K562 (cell line): Measurements from ENCODE around the gene SH3D21. TPM values are rescaled to one million over a fixed set of nuclear protein-coding genes. Genes with fewer than 3 reads are reported as not detected.
A peak's percentile ranks its signal among the peaks of the same experiment; 100 is the strongest.

Experiments
- BCOR ChIP-seq: fragments of 450-650 bp; IDR thresholded peaks from 2 replicates; pipeline ENCODE4 v1.6.1; 2016
- CHD1 ChIP-seq: fragments of 200-600 bp; sonication (generic); IDR thresholded peaks from one replicate; pipeline ENCODE4 v1.6.1; 2012; ENCODE audit warnings: mild to moderate bottlenecking, moderate library complexity, low read length, inconsistent platforms
- EWSR1 ChIP-seq: fragments of 450-650 bp; IDR thresholded peaks from 2 replicates; pipeline ENCODE4 v1.6.1; 2018; ENCODE audit warnings: borderline replicate concordance, mild to moderate bottlenecking, low read depth, moderate library complexity; ENCODE audit not compliant: partially characterized antibody
- EZH2 ChIP-seq: IDR thresholded peaks from 2 replicates; pipeline ENCODE4 v1.6.1; 2012; ENCODE audit warnings: low read depth, mild to moderate bottlenecking, inconsistent platforms, low read length, borderline replicate concordance
- NBN ChIP-seq: fragments of 450-650 bp; IDR thresholded peaks from 2 replicates; pipeline ENCODE4 v1.6.1; 2016; ENCODE audit warnings: low read depth, mild to moderate bottlenecking
- PHF20 ChIP-seq: fragments of 450-650 bp; IDR thresholded peaks from 2 replicates; pipeline ENCODE4 v1.6.1; 2018; ENCODE audit not compliant: partially characterized antibody
- polyA plus RNA-seq, 8 experiments: library from polyadenylated mRNA; depleted of rRNA in 4 of 8; stranded (reverse) in 5 of 8; unstranded in 3 of 8; fragments of >200 nt; fragmentation: Nextera tagmentation in 2 of 8; fragmentation: Illumina TruSeq in 1 of 8; extraction: Ambion mirVana in 2 of 8; extraction: Trizol in 1 of 8; gene quantifications; 2 replicates each; pipeline versions ENCODE4 v1.2.1 to v1.2.3, GENCODE V29; 2011 to 2014; ENCODE audit warnings: inconsistent platforms in 1 of 8, missing spikeins in 1 of 8
- total RNA-seq, 7 experiments: library from RNA; depleted of rRNA in 6 of 7; stranded (reverse); fragments of >200 nt in 6 of 7; fragmentation: Illumina TruSeq in 2 of 7; extraction: Trizol in 2 of 7; gene quantifications; 2 replicates each; pipeline versions ENCODE4 v1.2.1 to v1.2.3, GENCODE V29; 2011 to 2021; ENCODE audit warnings: low replicate concordance in 1 of 7
- TF ChIP-seq, protein P1 (sequence below): fragments of 450-650 bp; conservative IDR thresholded peaks from 2 replicates; pipeline ENCODE4 v1.6.1; 2016; ENCODE audit warnings: missing genetic modification characterization, low read depth, mild to moderate bottlenecking, control low read depth, missing compliant biosample characterization
- TF ChIP-seq, protein P2 (sequence below), 2 experiments: fragments of 450-650 bp; formaldehyde crosslinking in 1 of 2; IDR thresholded peaks; 2 replicates each; pipeline versions ENCODE4 v1.4.0 to v1.6.1; 2014 to 2020; ENCODE audit warnings: mild to moderate bottlenecking in 2 of 2, borderline replicate concordance in 1 of 2, low read depth in 1 of 2
- TF ChIP-seq, protein P3 (sequence below): sonication (generic); formaldehyde crosslinking; IDR thresholded peaks from 2 replicates; pipeline ENCODE4 v1.8.1; 2023; ENCODE audit warnings: mild to moderate bottlenecking, missing genetic modification reagents
- TF ChIP-seq, protein P4 (sequence below): fragments of 250-450 bp; sonication (Bioruptor Pico); IDR thresholded peaks from 2 replicates; pipeline ENCODE4 v1.8.0; 2022; ENCODE audit warnings: inconsistent platforms

SH3D21 gene
- total and polyA plus RNA-seq, 9 of the 15 experiments (the other 6 are each of a cell fraction or from before 2014, with no cell fraction given) = 0.01 to 4.7 (median 1.8) TPM

DNA sequence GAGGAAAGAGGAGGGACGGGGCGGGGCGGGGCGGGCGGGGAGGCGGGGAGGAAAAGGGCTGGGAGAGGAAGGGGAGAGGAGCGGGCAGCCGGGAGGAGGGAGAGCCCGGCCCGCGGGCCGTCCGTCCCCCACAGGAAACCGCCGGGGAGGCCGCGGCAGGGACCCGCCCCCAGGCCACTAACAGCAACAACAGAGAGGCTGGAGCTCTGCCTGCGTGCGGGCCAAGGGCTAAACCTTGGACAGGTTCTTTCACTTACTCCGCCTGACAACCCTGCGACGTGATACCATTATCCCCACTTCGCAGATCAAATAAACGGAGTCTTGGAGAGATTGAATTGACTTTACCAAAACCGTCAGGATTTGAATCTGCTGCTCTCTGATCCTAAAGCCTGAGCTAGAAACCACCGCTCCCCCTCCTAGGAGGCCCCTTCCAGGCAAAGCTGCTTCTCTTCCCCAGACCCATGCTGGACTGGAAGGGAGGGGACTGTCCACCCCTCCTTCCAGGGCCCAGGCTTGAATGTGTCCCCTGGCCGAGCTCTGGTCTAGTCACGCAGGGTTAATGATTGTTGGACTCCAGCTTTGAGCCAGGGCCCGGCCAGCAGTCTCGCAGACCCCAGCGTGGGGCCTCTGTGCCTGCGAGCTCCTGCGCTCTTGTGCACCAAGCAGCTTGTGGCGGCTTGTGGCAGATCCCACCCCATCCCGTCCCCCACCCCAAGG is 17.6 kb downstream of the SH3D21 start, which contains the start of gene EVA1B (continued):
- TF ChIP-seq, protein P1, sequence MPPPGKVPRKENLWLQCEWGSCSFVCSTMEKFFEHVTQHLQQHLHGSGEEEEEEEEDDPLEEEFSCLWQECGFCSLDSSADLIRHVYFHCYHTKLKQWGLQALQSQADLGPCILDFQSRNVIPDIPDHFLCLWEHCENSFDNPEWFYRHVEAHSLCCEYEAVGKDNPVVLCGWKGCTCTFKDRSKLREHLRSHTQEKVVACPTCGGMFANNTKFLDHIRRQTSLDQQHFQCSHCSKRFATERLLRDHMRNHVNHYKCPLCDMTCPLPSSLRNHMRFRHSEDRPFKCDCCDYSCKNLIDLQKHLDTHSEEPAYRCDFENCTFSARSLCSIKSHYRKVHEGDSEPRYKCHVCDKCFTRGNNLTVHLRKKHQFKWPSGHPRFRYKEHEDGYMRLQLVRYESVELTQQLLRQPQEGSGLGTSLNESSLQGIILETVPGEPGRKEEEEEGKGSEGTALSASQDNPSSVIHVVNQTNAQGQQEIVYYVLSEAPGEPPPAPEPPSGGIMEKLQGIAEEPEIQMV (tag) = no peak
- TF ChIP-seq BCOR = peak; percentile 99
- no peak for TF ChIP-seq EZH2
- no peak for TF ChIP-seq PHF20
- peak; percentile 52 for TF ChIP-seq NBN
- no peak for TF ChIP-seq CHD1
- no peak for TF ChIP-seq EWSR1
- TF ChIP-seq, protein P2, sequence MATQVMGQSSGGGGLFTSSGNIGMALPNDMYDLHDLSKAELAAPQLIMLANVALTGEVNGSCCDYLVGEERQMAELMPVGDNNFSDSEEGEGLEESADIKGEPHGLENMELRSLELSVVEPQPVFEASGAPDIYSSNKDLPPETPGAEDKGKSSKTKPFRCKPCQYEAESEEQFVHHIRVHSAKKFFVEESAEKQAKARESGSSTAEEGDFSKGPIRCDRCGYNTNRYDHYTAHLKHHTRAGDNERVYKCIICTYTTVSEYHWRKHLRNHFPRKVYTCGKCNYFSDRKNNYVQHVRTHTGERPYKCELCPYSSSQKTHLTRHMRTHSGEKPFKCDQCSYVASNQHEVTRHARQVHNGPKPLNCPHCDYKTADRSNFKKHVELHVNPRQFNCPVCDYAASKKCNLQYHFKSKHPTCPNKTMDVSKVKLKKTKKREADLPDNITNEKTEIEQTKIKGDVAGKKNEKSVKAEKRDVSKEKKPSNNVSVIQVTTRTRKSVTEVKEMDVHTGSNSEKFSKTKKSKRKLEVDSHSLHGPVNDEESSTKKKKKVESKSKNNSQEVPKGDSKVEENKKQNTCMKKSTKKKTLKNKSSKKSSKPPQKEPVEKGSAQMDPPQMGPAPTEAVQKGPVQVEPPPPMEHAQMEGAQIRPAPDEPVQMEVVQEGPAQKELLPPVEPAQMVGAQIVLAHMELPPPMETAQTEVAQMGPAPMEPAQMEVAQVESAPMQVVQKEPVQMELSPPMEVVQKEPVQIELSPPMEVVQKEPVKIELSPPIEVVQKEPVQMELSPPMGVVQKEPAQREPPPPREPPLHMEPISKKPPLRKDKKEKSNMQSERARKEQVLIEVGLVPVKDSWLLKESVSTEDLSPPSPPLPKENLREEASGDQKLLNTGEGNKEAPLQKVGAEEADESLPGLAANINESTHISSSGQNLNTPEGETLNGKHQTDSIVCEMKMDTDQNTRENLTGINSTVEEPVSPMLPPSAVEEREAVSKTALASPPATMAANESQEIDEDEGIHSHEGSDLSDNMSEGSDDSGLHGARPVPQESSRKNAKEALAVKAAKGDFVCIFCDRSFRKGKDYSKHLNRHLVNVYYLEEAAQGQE (IDR thresholded peaks at IDR 0.05; ENCODE audit: borderline replicate concordance) = no peak
- TF ChIP-seq, protein P2 (CRISPR knock-in tag; IDR thresholded peaks at IDR 0.05; ENCODE audit: low read depth) = 0 out of 2 replicates have a peak, but pooled peaks have one; percentile 37
- TF ChIP-seq, protein P3, sequence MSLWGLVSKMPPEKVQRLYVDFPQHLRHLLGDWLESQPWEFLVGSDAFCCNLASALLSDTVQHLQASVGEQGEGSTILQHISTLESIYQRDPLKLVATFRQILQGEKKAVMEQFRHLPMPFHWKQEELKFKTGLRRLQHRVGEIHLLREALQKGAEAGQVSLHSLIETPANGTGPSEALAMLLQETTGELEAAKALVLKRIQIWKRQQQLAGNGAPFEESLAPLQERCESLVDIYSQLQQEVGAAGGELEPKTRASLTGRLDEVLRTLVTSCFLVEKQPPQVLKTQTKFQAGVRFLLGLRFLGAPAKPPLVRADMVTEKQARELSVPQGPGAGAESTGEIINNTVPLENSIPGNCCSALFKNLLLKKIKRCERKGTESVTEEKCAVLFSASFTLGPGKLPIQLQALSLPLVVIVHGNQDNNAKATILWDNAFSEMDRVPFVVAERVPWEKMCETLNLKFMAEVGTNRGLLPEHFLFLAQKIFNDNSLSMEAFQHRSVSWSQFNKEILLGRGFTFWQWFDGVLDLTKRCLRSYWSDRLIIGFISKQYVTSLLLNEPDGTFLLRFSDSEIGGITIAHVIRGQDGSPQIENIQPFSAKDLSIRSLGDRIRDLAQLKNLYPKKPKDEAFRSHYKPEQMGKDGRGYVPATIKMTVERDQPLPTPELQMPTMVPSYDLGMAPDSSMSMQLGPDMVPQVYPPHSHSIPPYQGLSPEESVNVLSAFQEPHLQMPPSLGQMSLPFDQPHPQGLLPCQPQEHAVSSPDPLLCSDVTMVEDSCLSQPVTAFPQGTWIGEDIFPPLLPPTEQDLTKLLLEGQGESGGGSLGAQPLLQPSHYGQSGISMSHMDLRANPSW (CRISPR knock-in tag) = no peak
- TF ChIP-seq, protein P4, sequence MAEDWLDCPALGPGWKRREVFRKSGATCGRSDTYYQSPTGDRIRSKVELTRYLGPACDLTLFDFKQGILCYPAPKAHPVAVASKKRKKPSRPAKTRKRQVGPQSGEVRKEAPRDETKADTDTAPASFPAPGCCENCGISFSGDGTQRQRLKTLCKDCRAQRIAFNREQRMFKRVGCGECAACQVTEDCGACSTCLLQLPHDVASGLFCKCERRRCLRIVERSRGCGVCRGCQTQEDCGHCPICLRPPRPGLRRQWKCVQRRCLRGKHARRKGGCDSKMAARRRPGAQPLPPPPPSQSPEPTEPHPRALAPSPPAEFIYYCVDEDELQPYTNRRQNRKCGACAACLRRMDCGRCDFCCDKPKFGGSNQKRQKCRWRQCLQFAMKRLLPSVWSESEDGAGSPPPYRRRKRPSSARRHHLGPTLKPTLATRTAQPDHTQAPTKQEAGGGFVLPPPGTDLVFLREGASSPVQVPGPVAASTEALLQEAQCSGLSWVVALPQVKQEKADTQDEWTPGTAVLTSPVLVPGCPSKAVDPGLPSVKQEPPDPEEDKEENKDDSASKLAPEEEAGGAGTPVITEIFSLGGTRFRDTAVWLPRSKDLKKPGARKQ = no peak
